WTC11 (cell line): ENCODE results near the gene MYMX.
A peak's percentile ranks its signal among the peaks of the same experiment; 100 is the strongest.

Experiments
- NR3C1 ChIP-seq: sonication (generic); formaldehyde crosslinking; conservative IDR thresholded peaks from 2 replicates; pipeline ENCODE4 v1.8.1; 2023; ENCODE audit warnings: low read depth, mild to moderate bottlenecking, missing genetic modification reagents
- ZNF138 ChIP-seq: sonication (generic); formaldehyde crosslinking; conservative IDR thresholded peaks from 2 replicates; pipeline ENCODE4 v1.8.1; 2022; ENCODE audit warnings: mild to moderate bottlenecking, moderate library complexity, missing genetic modification reagents
- ZNF671 ChIP-seq: fragments of 250-450 bp; sonication (Bioruptor Pico); IDR thresholded peaks from 2 replicates; pipeline ENCODE4 v1.8.0; 2021; ENCODE audit warnings: mild to moderate bottlenecking

DNA sequence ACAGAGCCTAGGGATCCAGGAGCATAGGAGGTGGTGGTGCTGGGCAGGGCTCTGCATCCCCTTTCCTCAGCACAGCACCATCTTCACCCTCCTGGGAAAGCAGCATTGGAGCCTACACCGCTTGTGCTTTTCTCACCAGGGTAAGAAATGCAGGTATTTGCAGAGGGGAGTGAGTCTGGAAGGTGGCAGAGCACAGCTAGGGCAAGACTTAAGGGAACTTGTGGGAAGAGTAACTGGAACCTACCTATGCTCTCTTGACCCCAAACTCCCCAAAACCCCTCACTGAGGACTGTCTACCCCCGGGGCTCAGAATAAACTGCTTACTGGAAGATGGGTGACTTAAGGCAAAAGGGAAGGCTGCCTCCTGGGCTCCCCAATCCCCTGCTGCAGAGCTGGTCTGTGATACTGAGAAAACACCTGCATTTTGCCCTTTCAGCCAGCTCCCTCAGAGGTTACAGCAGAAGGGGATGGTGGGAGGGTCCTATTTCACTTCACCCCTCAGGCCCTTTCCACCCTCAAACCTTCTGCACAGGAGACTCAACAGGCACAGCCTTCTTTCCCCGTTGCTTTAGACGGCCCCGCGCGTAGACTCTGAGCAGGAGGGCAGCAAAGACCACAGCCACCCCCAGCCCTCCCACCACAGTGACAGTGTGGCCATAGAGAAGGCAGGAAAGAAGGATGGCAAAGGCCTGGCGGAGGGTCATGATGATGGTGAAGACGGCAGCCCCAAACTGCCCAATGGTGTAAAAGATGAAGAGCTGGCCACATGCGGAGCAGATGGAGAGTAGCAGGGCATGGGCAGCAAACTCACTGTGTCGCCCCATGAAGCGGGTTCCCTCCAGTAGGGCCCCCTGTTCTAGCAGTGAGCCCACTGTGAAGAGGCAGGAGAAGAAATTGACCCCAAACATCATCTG, 37.7 kb downstream of the MYMX start:
- TF ChIP-seq NR3C1 (no peak), ZNF671 (CRISPR knock-in tag) (peak; percentile 93), ZNF138 (CRISPR knock-in tag) (no peak)
